ENCODE measurements around the gene KCNIP1. TPM values are rescaled to one million over a fixed set of nuclear protein-coding genes. Genes with fewer than 3 reads are reported as not detected.

Gene KCNIP1
- total and polyA plus RNA-seq, 2 of the 13 experiments (the other 11 are each of a cell fraction or from before 2014, with no cell fraction given), result not detected

- TF ChIP-seq THRA (CRISPR knock-in tag; IDR thresholded peaks at IDR 0.05; ENCODE audit: borderline replicate concordance), result no peak
Observed at GRCh38 chr5:170769898-170770416, 266.1 kb downstream of the KCNIP1 start (continued).

DNA sequence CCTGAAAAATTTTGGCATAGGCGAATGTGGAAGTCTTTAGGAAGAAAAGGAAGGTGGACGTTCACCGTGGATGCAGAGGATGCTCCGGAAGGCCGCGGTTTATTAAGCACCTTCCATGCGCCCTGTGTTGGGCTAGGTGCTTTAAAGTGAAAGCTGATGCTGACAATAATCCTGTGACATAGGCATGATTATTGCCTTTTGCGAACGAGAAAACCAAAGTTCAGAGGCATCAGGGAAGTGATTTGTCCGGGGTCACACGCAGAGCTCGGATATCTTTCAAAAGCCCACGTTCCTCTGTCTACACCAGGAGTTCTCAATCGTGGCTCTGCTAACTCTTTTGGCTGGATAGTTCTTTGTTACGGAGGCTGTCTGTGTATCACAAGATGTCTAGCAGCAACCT lies 267.7 kb downstream of the KCNIP1 start:
- CTCF ChIA-PET (ENCODE audit: low intra/inter-chr PET ratio, low total read pairs), result no interaction called here
- Histone ChIP-seq H3K4me3 (replicated peaks in 1 of 3; ENCODE audit: insufficient read depth in 1 of 3, low read depth in 2 of 3, low read length in 3 of 3) (no peak overlapping the region), H3K27ac (ENCODE audit: extremely low read length, insufficient read depth, low read length) (no peak overlapping the region), H3K36me3 (replicated peaks in 1 of 2; ENCODE audit: control insufficient read depth in 1 of 2, insufficient read depth in 2 of 2, low read length in 2 of 2) (no peaks in the 10 kb centered on the region), H2AFZ (ENCODE audit: low read length) (no peak overlapping the region), H3K9me3 (ENCODE audit: low read length) (no peaks in the 10 kb centered on the region), H3K4me2 (ENCODE audit: low read depth, low read length) (no peak overlapping the region), H4K20me1 (ENCODE audit: insufficient read depth, low read length) (no peaks in the 10 kb centered on the region), H3K9ac (ENCODE audit: insufficient read depth, low read depth, low read length) (no peak overlapping the region), H3K79me2 (ENCODE audit: insufficient read depth, low read length) (no peaks in the 10 kb centered on the region), H3K27me3 (ENCODE audit: control insufficient read depth in 1 of 2, insufficient read depth in 2 of 2, low read length in 2 of 2) (0 out of 5 replicates have a peak, but pooled peaks cover 1 to 5% of the 10 kb centered on the region in 2 experiments), H3K4me1 (ENCODE audit: insufficient read depth, low read length) (no peaks in the 10 kb centered on the region)
- 33% methylated on average over 15 of the region's 15 CpGs for WGBS (ENCODE audit: low lambda C conversion rate)
- POLR2A ChIA-PET, result no interaction called here
- FAIRE-seq (no peak), DNase-seq (ENCODE audit: low spot score) (no peak), ATAC-seq (no peak)
- intact Hi-C loops (cut with micrococcal nuclease; ENCODE audit: unreplicated experiment) (no loop called here), in situ Hi-C loops (cut with HindIII; ENCODE audit: extremely low pct_ligation_motif_present, low pct_unique_long_range_greater_than_20kb) (no loop called here)
- no TSS peak for BruUV-seq (replicated peaks)
- TF ChIP-seq MEF2D (CRISPR knock-in tag; IDR thresholded peaks at IDR 0.05), result no peak
- no peak for TF ChIP-seq KMT2A (CRISPR knock-in tag; IDR thresholded peaks at IDR 0.05)
- TF ChIP-seq, protein P1, sequence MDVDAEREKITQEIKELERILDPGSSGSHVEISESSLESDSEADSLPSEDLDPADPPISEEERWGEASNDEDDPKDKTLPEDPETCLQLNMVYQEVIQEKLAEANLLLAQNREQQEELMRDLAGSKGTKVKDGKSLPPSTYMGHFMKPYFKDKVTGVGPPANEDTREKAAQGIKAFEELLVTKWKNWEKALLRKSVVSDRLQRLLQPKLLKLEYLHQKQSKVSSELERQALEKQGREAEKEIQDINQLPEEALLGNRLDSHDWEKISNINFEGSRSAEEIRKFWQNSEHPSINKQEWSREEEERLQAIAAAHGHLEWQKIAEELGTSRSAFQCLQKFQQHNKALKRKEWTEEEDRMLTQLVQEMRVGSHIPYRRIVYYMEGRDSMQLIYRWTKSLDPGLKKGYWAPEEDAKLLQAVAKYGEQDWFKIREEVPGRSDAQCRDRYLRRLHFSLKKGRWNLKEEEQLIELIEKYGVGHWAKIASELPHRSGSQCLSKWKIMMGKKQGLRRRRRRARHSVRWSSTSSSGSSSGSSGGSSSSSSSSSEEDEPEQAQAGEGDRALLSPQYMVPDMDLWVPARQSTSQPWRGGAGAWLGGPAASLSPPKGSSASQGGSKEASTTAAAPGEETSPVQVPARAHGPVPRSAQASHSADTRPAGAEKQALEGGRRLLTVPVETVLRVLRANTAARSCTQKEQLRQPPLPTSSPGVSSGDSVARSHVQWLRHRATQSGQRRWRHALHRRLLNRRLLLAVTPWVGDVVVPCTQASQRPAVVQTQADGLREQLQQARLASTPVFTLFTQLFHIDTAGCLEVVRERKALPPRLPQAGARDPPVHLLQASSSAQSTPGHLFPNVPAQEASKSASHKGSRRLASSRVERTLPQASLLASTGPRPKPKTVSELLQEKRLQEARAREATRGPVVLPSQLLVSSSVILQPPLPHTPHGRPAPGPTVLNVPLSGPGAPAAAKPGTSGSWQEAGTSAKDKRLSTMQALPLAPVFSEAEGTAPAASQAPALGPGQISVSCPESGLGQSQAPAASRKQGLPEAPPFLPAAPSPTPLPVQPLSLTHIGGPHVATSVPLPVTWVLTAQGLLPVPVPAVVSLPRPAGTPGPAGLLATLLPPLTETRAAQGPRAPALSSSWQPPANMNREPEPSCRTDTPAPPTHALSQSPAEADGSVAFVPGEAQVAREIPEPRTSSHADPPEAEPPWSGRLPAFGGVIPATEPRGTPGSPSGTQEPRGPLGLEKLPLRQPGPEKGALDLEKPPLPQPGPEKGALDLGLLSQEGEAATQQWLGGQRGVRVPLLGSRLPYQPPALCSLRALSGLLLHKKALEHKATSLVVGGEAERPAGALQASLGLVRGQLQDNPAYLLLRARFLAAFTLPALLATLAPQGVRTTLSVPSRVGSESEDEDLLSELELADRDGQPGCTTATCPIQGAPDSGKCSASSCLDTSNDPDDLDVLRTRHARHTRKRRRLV (CRISPR knock-in tag; IDR thresholded peaks at IDR 0.05), result no peak
- no peak for TF ChIP-seq EED (CRISPR knock-in tag; IDR thresholded peaks at IDR 0.05)
- no peak for TF ChIP-seq CBX2 (IDR thresholded peaks at IDR 0.05; ENCODE audit: low read depth, low read length)
- TF ChIP-seq CBX2 (CRISPR knock-in tag; IDR thresholded peaks at IDR 0.05; ENCODE audit: low read depth), result no peak
- TF ChIP-seq ZNF619 (CRISPR knock-in tag; IDR thresholded peaks at IDR 0.05), result no peak
- TF ChIP-seq, protein P2, sequence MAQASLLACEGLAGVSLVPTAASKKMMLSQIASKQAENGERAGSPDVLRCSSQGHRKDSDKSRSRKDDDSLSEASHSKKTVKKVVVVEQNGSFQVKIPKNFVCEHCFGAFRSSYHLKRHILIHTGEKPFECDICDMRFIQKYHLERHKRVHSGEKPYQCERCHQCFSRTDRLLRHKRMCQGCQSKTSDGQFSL (CRISPR knock-in tag; IDR thresholded peaks at IDR 0.05), result no peak
- TF ChIP-seq HNRNPL (IDR thresholded peaks at IDR 0.05; ENCODE audit: low read depth, low read length), result no peak
- no peak for TF ChIP-seq ZNF710 (CRISPR knock-in tag; IDR thresholded peaks at IDR 0.05; ENCODE audit: borderline replicate concordance)
- TF ChIP-seq, protein P3, sequence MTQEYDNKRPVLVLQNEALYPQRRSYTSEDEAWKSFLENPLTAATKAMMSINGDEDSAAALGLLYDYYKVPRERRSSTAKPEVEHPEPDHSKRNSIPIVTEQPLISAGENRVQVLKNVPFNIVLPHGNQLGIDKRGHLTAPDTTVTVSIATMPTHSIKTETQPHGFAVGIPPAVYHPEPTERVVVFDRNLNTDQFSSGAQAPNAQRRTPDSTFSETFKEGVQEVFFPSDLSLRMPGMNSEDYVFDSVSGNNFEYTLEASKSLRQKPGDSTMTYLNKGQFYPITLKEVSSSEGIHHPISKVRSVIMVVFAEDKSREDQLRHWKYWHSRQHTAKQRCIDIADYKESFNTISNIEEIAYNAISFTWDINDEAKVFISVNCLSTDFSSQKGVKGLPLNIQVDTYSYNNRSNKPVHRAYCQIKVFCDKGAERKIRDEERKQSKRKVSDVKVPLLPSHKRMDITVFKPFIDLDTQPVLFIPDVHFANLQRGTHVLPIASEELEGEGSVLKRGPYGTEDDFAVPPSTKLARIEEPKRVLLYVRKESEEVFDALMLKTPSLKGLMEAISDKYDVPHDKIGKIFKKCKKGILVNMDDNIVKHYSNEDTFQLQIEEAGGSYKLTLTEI (CRISPR knock-in tag; conservative IDR thresholded peaks at IDR 0.05), result no peak
- no peak for TF ChIP-seq GABPB1 (CRISPR knock-in tag; IDR thresholded peaks at IDR 0.05)

Data from HepG2 (cell line).